HepG2 (cell line): Measurements from ENCODE around the gene VPS4A. TPM values are rescaled to one million over a fixed set of nuclear protein-coding genes. Genes with fewer than 3 reads are reported as not detected.

Source experiments
- AKAP8 ChIP-seq: sonication (generic); formaldehyde crosslinking; IDR thresholded peaks from 2 replicates; pipeline ENCODE4 v1.5.1; 2020; ENCODE audit warnings: mild to moderate bottlenecking, missing genetic modification reagents
- CAMTA2 ChIP-seq: sonication (generic); formaldehyde crosslinking; IDR thresholded peaks from 2 replicates; pipeline ENCODE4 v1.4.0; 2020; ENCODE audit warnings: mild to moderate bottlenecking, missing genetic modification reagents, borderline replicate concordance
- CCDC6 ChIP-seq: sonication (generic); formaldehyde crosslinking; IDR thresholded peaks from 2 replicates; pipeline ENCODE4 v1.8.1; 2022; ENCODE audit warnings: mild to moderate bottlenecking, missing genetic modification reagents, moderate library complexity
- KDM5B ChIP-seq: sonication (generic); formaldehyde crosslinking; IDR thresholded peaks from 2 replicates; pipeline ENCODE4 v1.4.0; 2020; ENCODE audit warnings: missing genetic modification reagents, mild to moderate bottlenecking, borderline replicate concordance
- KLF6 ChIP-seq: IDR thresholded peaks from 2 replicates; pipeline ENCODE4 v1.8.0; 2016; ENCODE audit warnings: missing biosample characterization, missing genetic modification reagents
- MYNN ChIP-seq: sonication (generic); formaldehyde crosslinking; IDR thresholded peaks from 2 replicates; pipeline ENCODE4 v1.4.0; 2020; ENCODE audit warnings: mild to moderate bottlenecking, low read depth, missing genetic modification reagents
- NFKBIZ ChIP-seq: IDR thresholded peaks from 2 replicates; pipeline ENCODE4 v1.6.1; 2018; ENCODE audit warnings: missing genetic modification reagents, missing compliant biosample characterization
- RBFOX2 ChIP-seq: fragments of 200-400 bp; formaldehyde crosslinking; IDR thresholded peaks from 2 replicates; pipeline ENCODE4 v1.6.1; 2017; ENCODE audit warnings: low read depth, mild to moderate bottlenecking, low read length
- SOX6 ChIP-seq, 2 experiments: fragments of 450-650 bp in 1 of 2; sonication (generic) in 1 of 2; formaldehyde crosslinking in 1 of 2; IDR thresholded peaks; 2 replicates each; pipeline versions ENCODE4 v1.4.0 to v1.6.1; 2017 to 2020; ENCODE audit warnings: antibody characterized with exemption in 1 of 2, mild to moderate bottlenecking in 1 of 2, missing genetic modification reagents in 1 of 2
- SP140L ChIP-seq: sonication (generic); formaldehyde crosslinking; IDR thresholded peaks from 2 replicates; pipeline ENCODE4 v1.4.0; 2020; ENCODE audit warnings: missing genetic modification reagents, borderline replicate concordance
- STAT5B ChIP-seq: sonication (generic); formaldehyde crosslinking; IDR thresholded peaks from 2 replicates; pipeline ENCODE4 v1.4.0; 2020; ENCODE audit warnings: missing genetic modification reagents
- ZBTB3 ChIP-seq: sonication (generic); formaldehyde crosslinking; IDR thresholded peaks from 2 replicates; pipeline ENCODE4 v1.4.0; 2020; ENCODE audit warnings: low read depth, mild to moderate bottlenecking, moderate library complexity, missing genetic modification reagents, borderline replicate concordance
- ZNF124 ChIP-seq: sonication (generic); formaldehyde crosslinking; IDR thresholded peaks from 2 replicates; pipeline ENCODE4 v1.4.0; 2020; ENCODE audit warnings: missing genetic modification reagents
- ZNF274 ChIP-seq: sonication (generic); formaldehyde crosslinking; IDR thresholded peaks from 2 replicates; pipeline ENCODE4 v1.5.1; 2020; ENCODE audit warnings: mild to moderate bottlenecking, missing genetic modification reagents
- ZNF567 ChIP-seq: sonication (generic); formaldehyde crosslinking; IDR thresholded peaks from 2 replicates; pipeline ENCODE4 v1.8.1; 2023; ENCODE audit warnings: mild to moderate bottlenecking, missing genetic modification reagents, borderline replicate concordance
- ZSCAN29 ChIP-seq: sonication (generic); formaldehyde crosslinking; conservative IDR thresholded peaks from 2 replicates; pipeline ENCODE4 v1.4.0; 2020; ENCODE audit warnings: mild to moderate bottlenecking, missing genetic modification reagents
- polyA plus RNA-seq, 8 experiments: library from polyadenylated mRNA; depleted of rRNA in 3 of 8; stranded (reverse) in 7 of 8; unstranded in 1 of 8; fragments of >200 nt; fragmentation: Illumina TruSeq in 4 of 8; extraction: Trizol in 4 of 8; gene quantifications; 2 replicates each; pipeline versions ENCODE4 v1.2.1 to v1.2.3, GENCODE V29; 2011 to 2016; ENCODE audit warnings: low read depth in 4 of 8, missing spikeins in 1 of 8, mixed read lengths in 1 of 8; ENCODE audit not compliant: insufficient read depth in 1 of 8
- total RNA-seq, 5 experiments: library from RNA; depleted of rRNA; stranded (reverse); fragments of >200 nt; fragmentation: Illumina TruSeq; extraction: Trizol; gene quantifications; 2 replicates each; pipeline ENCODE4 v1.2.3, GENCODE V29; 2016; ENCODE audit warnings: low read depth in 1 of 5
- TF ChIP-seq, protein P1 (sequence below): sonication (generic); formaldehyde crosslinking; conservative IDR thresholded peaks from 2 replicates; pipeline ENCODE4 v1.4.0; 2020; ENCODE audit warnings: missing genetic modification reagents
- TF ChIP-seq, protein P2 (sequence below): sonication (generic); formaldehyde crosslinking; IDR thresholded peaks from 2 replicates; pipeline ENCODE4 v1.4.0; 2020; ENCODE audit warnings: mild to moderate bottlenecking, missing genetic modification reagents, borderline replicate concordance
- TF ChIP-seq, protein P3 (sequence below): sonication (generic); formaldehyde crosslinking; IDR thresholded peaks from 2 replicates; pipeline ENCODE4 v1.5.1; 2020; ENCODE audit warnings: mild to moderate bottlenecking, missing genetic modification reagents
- TF ChIP-seq, protein P4 (sequence below): sonication (generic); formaldehyde crosslinking; IDR thresholded peaks from 2 replicates; pipeline ENCODE4 v1.4.0; 2020; ENCODE audit warnings: mild to moderate bottlenecking, missing genetic modification reagents
- TF ChIP-seq, protein P5 (sequence below): sonication (generic); formaldehyde crosslinking; IDR thresholded peaks from 2 replicates; pipeline ENCODE4 v1.5.1; 2020; ENCODE audit warnings: mild to moderate bottlenecking, missing genetic modification reagents, borderline replicate concordance

VPS4A gene
- total and polyA plus RNA-seq, 2 of the 13 experiments (the other 11 are each of a cell fraction or from before 2014, with no cell fraction given) = 13.2 to 27.9 TPM

DNA sequence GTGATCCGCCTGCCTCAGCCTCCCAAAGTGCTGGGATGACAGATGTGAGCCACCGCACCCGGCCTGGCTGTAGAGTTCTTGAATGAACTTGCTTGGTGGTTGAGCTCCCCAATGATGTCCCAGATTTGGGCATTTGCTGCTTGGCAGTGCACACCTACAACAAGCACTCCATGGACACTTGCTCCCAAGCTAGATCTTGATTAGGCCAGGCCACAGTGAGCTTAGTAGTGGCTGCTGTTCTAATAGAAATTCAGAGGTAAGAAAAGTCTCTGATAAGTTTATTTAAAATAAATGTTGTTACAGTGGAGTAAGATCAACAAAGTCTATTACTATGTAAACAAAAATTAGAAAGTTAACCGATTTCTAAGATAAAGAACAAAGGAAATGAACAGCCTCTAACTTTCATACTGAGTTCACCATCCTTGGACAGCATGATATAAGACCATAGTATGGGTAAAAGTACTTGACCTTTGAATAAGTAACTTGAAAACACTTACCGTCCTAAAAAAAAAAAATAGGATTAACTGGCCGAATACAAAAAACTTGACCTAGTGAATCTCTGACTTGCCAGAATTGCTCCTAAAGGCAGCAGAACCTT, 39.5 kb downstream of the VPS4A start (continued):
- TF ChIP-seq, protein P1, sequence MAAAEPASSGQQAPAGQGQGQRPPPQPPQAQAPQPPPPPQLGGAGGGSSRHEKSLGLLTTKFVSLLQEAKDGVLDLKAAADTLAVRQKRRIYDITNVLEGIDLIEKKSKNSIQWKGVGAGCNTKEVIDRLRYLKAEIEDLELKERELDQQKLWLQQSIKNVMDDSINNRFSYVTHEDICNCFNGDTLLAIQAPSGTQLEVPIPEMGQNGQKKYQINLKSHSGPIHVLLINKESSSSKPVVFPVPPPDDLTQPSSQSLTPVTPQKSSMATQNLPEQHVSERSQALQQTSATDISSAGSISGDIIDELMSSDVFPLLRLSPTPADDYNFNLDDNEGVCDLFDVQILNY (CRISPR knock-in tag) = no peak
- TF ChIP-seq SOX6 (IDR thresholded peaks at IDR 0.05) (no peak), SOX6 (CRISPR knock-in tag; IDR thresholded peaks at IDR 0.05) (no peak; the same call in 1 of the 2 replicates), CAMTA2 (CRISPR knock-in tag) (no peak), ZSCAN29 (CRISPR knock-in tag) (no peak), STAT5B (CRISPR knock-in tag) (no peak), ZNF274 (no peak), KDM5B (CRISPR knock-in tag) (no peak), ZNF567 (CRISPR knock-in tag) (no peak), ZNF124 (CRISPR knock-in tag) (no peak), SP140L (CRISPR knock-in tag) (no peak), RBFOX2 (no peak), NFKBIZ (CRISPR knock-in tag) (no peak), AKAP8 (CRISPR knock-in tag) (no peak), KLF6 (CRISPR knock-in tag) (no peak), ZBTB3 (CRISPR knock-in tag) (no peak), CCDC6 (CRISPR knock-in tag) (no peak), MYNN (CRISPR knock-in tag) (no peak)
- TF ChIP-seq, protein P2, sequence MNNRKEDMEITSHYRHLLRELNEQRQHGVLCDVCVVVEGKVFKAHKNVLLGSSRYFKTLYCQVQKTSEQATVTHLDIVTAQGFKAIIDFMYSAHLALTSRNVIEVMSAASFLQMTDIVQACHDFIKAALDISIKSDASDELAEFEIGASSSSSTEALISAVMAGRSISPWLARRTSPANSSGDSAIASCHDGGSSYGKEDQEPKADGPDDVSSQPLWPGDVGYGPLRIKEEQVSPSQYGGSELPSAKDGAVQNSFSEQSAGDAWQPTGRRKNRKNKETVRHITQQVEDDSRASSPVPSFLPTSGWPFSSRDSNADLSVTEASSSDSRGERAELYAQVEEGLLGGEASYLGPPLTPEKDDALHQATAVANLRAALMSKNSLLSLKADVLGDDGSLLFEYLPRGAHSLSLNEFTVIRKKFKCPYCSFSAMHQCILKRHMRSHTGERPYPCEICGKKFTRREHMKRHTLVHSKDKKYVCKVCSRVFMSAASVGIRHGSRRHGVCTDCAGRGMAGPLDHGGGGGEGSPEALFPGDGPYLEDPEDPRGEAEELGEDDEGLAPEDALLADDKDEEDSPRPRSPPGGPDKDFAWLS (CRISPR knock-in tag) = no peak
- TF ChIP-seq, protein P3, sequence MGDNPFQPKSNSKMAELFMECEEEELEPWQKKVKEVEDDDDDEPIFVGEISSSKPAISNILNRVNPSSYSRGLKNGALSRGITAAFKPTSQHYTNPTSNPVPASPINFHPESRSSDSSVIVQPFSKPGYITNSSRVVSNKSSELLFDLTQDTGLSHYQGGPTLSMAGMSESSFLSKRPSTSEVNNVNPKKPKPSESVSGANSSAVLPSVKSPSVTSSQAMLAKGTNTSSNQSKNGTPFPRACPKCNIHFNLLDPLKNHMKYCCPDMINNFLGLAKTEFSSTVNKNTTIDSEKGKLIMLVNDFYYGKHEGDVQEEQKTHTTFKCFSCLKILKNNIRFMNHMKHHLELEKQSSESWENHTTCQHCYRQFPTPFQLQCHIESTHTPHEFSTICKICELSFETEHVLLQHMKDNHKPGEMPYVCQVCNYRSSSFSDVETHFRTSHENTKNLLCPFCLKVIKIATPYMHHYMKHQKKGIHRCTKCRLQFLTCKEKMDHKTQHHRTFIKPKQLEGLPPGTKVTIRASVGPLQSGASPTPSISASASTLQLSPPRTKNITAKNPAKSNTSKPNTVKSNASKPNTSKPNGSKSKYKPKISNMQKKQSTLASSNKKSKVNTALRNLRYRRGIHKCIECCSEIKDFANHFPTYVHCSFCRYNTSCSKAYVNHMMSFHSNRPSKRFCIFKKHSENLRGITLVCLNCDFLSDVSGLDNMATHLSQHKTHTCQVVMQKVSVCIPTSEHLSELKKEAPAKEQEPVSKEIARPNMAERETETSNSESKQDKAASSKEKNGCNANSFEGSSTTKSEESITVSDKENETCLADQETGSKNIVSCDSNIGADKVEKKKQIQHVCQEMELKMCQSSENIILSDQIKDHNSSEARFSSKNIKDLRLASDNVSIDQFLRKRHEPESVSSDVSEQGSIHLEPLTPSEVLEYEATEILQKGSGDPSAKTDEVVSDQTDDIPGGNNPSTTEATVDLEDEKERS (CRISPR knock-in tag) = no peak
- TF ChIP-seq, protein P4, sequence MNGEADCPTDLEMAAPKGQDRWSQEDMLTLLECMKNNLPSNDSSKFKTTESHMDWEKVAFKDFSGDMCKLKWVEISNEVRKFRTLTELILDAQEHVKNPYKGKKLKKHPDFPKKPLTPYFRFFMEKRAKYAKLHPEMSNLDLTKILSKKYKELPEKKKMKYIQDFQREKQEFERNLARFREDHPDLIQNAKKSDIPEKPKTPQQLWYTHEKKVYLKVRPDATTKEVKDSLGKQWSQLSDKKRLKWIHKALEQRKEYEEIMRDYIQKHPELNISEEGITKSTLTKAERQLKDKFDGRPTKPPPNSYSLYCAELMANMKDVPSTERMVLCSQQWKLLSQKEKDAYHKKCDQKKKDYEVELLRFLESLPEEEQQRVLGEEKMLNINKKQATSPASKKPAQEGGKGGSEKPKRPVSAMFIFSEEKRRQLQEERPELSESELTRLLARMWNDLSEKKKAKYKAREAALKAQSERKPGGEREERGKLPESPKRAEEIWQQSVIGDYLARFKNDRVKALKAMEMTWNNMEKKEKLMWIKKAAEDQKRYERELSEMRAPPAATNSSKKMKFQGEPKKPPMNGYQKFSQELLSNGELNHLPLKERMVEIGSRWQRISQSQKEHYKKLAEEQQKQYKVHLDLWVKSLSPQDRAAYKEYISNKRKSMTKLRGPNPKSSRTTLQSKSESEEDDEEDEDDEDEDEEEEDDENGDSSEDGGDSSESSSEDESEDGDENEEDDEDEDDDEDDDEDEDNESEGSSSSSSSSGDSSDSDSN = no peak
- TF ChIP-seq, protein P5, sequence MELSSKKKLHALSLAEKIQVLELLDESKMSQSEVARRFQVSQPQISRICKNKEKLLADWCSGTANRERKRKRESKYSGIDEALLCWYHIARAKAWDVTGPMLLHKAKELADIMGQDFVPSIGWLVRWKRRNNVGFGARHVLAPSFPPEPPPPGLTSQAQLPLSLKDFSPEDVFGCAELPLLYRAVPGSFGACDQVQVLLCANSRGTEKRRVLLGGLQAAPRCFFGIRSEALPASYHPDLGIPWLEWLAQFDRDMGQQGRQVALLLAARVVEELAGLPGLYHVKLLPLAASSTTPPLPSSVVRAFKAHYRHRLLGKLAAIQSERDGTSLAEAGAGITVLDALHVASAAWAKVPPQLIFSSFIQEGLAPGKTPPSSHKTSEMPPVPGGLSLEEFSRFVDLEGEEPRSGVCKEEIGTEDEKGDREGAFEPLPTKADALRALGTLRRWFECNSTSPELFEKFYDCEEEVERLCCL (CRISPR knock-in tag) = no peak
